ENCODE data around the gene CELA2B.
A peak's percentile ranks its signal among the peaks of the same experiment; 100 is the strongest.
"Not testable (repeated sequence)": the region's sequence is repeated elsewhere in the genome, so short reads cannot be mapped to it uniquely, and the experiment has no call there.

CELA2B gene

GRCh38 chr1:15475752-15476314 is at the start of gene CELA2B:
Gene CELA2B, plus strand, starts transcription at chr1:15476104. Its CDS starts 22 bp downstream, at chr1:15476126.
- DNase-seq: no peak

- DNase-seq: no peak
Measured at GRCh38 chr1:15426492-15427279, 49.2 kb upstream of the CELA2B start.

GRCh38 chr1:15427280-15427666 is 48.6 kb upstream of the CELA2B start:
- DNase-seq: no peak

GRCh38 chr1:15428252-15428651 is 47.7 kb upstream of the CELA2B start:
- DNase-seq: not testable (repeated sequence)

GRCh38 chr1:15428815-15429435 is 47.0 kb upstream of the CELA2B start:
- no peak for DNase-seq

- DNase-seq: no peak
Measured at GRCh38 chr1:15429701-15430149, 46.2 kb upstream of the CELA2B start.

- peak; percentile 70 to 78 for DNase-seq
Measured at GRCh38 chr1:15430787-15431570, 44.9 kb upstream of the CELA2B start.

GRCh38 chr1:15431571-15431948 is 44.3 kb upstream of the CELA2B start:
- no peak for DNase-seq

- no peak for DNase-seq
Measured at GRCh38 chr1:15432324-15432723, 43.6 kb upstream of the CELA2B start.

GRCh38 chr1:15433471-15433870 is 42.4 kb upstream of the CELA2B start:
- no peak for DNase-seq

GRCh38 chr1:15434739-15435138 is 41.2 kb upstream of the CELA2B start:
- DNase-seq: not testable (repeated sequence)

GRCh38 chr1:15435239-15436077 is 40.4 kb upstream of the CELA2B start:
- no peak for DNase-seq

- DNase-seq: no peak
Measured at GRCh38 chr1:15436881-15437442, 38.9 kb upstream of the CELA2B start.

- DNase-seq: no peak
Measured at GRCh38 chr1:15439325-15439724, 36.6 kb upstream of the CELA2B start.

- no peak for DNase-seq
Measured at GRCh38 chr1:15440357-15440756, 35.5 kb upstream of the CELA2B start.

- DNase-seq: no peak
Measured at GRCh38 chr1:15441247-15441646, 34.7 kb upstream of the CELA2B start.

GRCh38 chr1:15442119-15442518 is 33.8 kb upstream of the CELA2B start:
- DNase-seq: no peak

GRCh38 chr1:15442759-15443158 is 33.1 kb upstream of the CELA2B start:
- DNase-seq: no peak

GRCh38 chr1:15443281-15443680 is 32.6 kb upstream of the CELA2B start:
- DNase-seq: no peak

- DNase-seq: no peak
Measured at GRCh38 chr1:15444468-15445389, 31.2 kb upstream of the CELA2B start.

All from activated CD4-positive, alpha-beta T cell treated with anti-CD3 and anti-CD28 coated beads, Interleukin-2, amount 50 U/mL, for 4 hours (primary cell).